HG02943 (cell line): Measurements from ENCODE around the gene APOBEC4.
"Not testable (repeated sequence)": the region's sequence is repeated elsewhere in the genome, so short reads cannot be mapped to it uniquely, and the experiment has no call there.

Experiments used
- ATAC-seq: cut with Tn5 transposase; IDR thresholded peaks from one replicate; pipeline ENCODE4 v1.9.1; 2021; ENCODE audit warnings: mild to moderate bottlenecking, low read depth, moderate library complexity; ENCODE audit not compliant: unreplicated experiment

APOBEC4 gene, protein sequence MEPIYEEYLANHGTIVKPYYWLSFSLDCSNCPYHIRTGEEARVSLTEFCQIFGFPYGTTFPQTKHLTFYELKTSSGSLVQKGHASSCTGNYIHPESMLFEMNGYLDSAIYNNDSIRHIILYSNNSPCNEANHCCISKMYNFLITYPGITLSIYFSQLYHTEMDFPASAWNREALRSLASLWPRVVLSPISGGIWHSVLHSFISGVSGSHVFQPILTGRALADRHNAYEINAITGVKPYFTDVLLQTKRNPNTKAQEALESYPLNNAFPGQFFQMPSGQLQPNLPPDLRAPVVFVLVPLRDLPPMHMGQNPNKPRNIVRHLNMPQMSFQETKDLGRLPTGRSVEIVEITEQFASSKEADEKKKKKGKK

GRCh38 chr1:183652547-183653461 is at the start of gene APOBEC4:
Gene APOBEC4, minus strand, starts transcription at chr1:183653316. Its CDS starts 4,535 bp downstream, at chr1:183648781.
- no peak for ATAC-seq

DNA sequence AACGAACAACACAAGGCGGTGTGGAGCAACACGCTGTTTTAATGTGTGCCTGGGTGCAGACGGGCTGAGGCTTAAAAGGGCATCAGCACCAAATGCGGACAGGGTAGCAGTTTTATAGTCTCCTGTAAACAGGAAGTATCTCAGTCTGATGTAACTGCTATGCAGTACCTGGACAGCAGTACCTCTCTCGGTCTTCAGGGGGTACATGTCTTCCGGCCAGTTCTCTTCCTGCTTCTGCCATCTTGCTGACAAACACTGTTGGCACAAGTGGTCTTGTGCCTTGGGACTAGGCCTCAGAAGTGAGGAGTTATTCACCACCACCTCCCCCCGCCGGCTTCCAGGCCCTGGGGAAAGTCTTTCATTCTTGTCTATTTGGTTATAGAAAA is 49.7 kb upstream of the APOBEC4 start:
- no peak for ATAC-seq

DNA sequence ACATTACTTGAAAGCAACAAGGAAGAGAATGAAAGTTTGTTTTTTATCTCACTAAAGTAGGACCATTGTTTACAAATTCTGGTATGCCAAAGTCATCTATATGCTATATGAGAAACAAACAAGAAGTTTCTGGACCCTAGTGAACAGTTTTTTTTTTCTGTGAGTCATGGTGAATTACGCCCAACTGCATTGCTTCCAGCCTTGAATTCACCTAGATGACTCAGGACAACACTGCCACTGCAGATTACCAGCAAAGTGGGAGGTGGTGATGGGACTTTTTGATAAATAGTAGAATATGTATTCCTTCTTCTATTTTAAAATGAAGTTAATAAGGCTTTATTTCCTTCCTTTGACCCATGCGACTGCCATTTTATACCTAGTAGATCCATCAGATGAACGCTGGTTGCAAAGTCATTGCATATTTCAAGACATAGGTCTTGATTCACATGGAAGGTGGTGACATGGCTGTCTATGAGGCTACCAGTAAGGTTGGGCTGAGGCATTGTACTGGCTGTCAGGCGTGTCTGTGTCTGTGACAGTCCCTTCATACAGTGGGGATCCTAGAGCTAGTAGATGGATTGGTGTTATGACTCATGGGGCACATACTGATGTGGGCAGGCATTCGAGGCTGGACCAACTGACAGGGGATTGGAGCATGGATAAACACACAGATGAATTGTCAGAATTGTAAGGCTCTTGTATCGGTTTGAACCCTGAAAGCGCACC is 49.1 kb upstream of the APOBEC4 start:
- no peak for ATAC-seq

DNA sequence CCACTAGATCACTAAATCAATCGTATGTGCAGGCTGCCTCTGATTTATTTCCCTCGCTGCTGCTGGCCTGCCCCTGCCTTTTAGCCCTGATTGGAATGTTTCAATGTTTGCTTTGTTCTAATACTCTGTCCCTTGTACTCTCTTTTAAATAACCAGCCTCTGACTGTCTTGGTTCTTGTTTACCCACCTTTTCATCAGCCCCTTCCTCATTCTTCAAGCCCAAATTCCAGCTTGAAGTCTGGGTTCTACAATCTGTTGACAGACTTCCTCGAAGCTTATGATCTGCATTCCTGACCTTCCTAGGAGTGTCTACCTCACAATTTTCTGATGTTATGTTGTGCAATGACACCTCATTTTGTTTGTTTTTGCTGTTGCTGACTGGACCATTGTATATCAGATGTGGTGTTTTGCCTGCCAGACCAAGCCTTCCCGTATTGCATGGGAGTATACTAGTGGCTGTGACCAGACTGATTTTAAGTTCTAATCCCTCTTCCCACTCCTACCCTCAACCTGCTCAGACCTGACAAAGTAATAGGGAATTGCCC is 46.6 kb upstream of the APOBEC4 start:
- no peak for ATAC-seq

DNA sequence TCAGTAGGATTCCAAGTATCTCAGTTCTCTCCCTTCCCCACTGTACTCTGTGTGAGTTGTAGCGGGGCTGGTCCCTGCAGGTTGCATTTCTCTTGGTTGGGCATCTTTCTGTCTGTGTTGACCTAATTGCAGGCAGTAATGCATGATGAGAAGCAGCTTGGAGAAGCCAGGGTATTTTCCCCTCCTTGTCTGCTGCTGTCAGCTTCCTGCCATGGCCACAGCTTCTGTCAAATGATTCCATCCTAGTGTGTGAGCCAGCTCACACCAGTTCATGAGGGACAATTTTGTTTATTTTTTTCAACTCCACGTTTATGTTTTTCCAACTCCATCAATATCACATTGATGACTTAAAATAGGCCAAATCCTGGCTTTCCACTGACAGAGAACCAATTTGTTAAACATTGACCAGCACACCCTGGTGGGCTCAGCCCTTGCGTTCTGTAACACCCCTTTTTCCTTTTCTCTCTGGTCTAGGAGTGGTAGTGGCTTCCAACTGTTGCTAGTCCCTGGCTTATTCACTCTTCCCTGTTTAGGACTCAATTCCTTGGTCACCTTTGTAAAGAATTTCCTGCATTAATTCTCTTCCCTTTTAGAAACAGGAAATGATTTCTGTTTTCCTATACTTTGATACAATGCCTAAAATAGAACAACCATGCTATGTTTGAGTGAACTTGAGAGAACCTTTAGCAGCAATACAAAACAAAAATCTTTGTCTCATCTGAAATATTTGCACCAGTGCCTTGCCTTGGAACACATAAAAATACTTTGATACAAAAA is 44.9 kb upstream of the APOBEC4 start:
- no peak for ATAC-seq

GRCh38 chr1:183696981-183697380 is 43.9 kb upstream of the APOBEC4 start:
- ATAC-seq: no peak

- ATAC-seq: no peak
Measured at GRCh38 chr1:183694755-183695154, 41.6 kb upstream of the APOBEC4 start.

DNA sequence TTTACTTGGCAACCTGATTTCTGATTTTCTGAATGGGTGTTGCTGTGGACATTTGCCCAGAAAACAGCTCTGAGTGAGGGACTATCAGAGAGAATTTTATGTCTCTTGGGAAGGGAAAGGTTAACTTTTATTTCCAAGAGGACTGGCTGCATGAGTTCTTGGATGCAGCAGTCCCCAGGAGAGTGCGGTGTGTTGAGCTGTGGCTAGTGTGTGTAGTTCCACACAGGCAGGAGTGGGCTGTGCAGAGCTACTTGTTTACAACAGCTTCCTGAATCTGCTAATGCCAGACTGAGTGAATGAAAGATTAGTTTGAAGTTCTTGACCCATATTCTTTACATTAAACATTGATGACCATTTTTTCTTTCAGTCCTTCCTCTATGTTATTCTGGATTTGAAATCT is 41.0 kb upstream of the APOBEC4 start:
- ATAC-seq: no peak

- ATAC-seq: no peak
Measured at GRCh38 chr1:183693521-183693920, 40.4 kb upstream of the APOBEC4 start.

DNA sequence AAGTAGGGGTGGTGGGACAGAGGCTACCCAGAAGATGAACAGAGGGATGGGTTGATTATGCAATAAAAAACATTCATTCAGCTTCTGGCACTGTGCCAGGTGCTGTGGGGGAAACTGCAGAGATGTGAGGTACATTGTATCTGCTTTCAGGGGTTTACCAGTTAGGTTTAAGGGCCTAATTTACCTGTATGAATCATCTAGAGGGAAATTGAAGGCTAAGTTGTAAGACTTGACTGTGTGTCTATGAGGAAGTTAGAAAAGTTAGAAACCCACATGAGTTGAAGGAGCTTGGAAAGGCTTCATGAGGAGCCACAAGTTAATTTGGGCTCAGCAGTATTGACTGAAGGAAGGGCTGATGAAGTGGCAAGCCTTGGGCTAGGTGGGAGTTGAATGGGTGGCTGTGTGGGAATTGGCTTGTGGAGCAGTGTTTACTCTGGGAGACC is 36.7 kb upstream of the APOBEC4 start:
- no peak for ATAC-seq

GRCh38 chr1:183688341-183689060 is 35.4 kb upstream of the APOBEC4 start:
- ATAC-seq: no peak

GRCh38 chr1:183687546-183688304 is 34.6 kb upstream of the APOBEC4 start:
- no peak for ATAC-seq

- ATAC-seq: no peak
Measured at GRCh38 chr1:183686229-183686628, 33.1 kb upstream of the APOBEC4 start.

GRCh38 chr1:183685112-183685713 is 32.1 kb upstream of the APOBEC4 start:
- ATAC-seq: no peak

DNA sequence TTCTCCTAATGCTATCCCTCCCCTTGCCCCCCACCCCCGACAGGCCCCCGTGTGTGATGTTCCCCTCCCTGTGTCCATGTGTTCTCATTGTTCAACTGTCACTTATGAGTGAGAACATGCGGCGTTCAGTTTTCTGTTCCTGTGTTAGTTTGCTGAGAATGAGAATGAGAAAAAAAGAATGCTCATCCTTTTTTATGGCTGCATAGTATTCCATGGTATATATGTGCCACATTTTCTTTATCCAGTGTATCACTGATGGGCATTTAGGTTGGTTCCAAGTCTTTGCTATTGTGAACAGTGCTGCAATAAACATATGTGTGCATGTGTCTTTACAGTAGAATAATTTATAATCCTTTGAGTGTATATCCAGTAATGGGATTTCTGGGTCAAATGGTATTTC is 26.2 kb upstream of the APOBEC4 start:
- not testable (repeated sequence) for ATAC-seq

DNA sequence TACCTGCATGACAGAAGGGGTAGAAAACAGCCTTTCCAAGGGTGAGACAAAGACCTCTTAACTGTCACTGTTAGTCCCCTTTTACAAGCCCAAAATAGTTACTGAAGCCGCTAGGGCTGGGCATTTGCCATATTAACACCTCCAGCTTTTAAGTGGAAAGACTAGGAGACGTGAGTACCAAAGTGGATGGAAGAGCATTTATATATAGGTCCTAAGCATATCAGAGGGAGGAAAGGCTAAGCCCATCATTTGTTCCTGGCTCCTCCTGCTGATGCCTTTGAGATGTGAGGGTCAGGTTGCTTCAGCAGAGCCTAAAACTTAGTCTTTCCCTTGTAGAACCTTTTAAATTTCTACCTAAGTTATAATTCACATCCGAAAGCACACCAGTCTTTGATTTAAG is 25.7 kb upstream of the APOBEC4 start:
- no peak for ATAC-seq

GRCh38 chr1:183676586-183677189 is 23.6 kb upstream of the APOBEC4 start:
- no peak for ATAC-seq
